DND-41 (cell line): Measurements from ENCODE around the gene CSPG5.

ENCODE experiments used
- ATAC-seq: fragments of 200-7000 bp; cut with Tn5 transposase; 3 replicates; pipeline ENCODE4 v1.9.1; 2021; ENCODE audit warnings: low read depth; ENCODE audit not compliant: insufficient read depth
- DNase-seq: peaks from one replicate; pipeline ENCODE4 v3.0.0-alpha.2; 2020
- H2AFZ ChIP-seq: 2 replicates; pipeline ENCODE4 v1.6.0; 2012; ENCODE audit warnings: low read depth, low read length
- H3K27ac ChIP-seq: 2 replicates; pipeline ENCODE4 v1.5.1; 2012; ENCODE audit warnings: low read length, inconsistent platforms
- H3K27me3 ChIP-seq: fragments of 200-600 bp; sonication (generic); 2 replicates; pipeline ENCODE4 v1.6.0; 2012; ENCODE audit warnings: low read length, mild to moderate bottlenecking, inconsistent platforms; ENCODE audit not compliant: insufficient read depth, poor library complexity
- H3K36me3 ChIP-seq: 2 replicates; pipeline ENCODE4 v1.5.1; 2012; ENCODE audit warnings: low read length, inconsistent platforms; ENCODE audit not compliant: insufficient read depth
- H3K4me1 ChIP-seq: 2 replicates; pipeline ENCODE4 v1.5.1; 2012; ENCODE audit warnings: mild to moderate bottlenecking, low read length; ENCODE audit not compliant: insufficient read depth
- H3K4me2 ChIP-seq: 2 replicates; pipeline ENCODE4 v1.6.0; 2012; ENCODE audit warnings: mild to moderate bottlenecking, moderate library complexity, low read length, inconsistent platforms; ENCODE audit not compliant: insufficient read depth
- H3K4me3 ChIP-seq, 2 experiments: fragments of 200-600 bp in 1 of 2; shearing (Covaris generic) in 1 of 2; 2 replicates each; pipeline ENCODE4 v1.5.1; 2012 to 2016; ENCODE audit warnings: inconsistent platforms in 2 of 2, low read length in 2 of 2, mild to moderate bottlenecking in 2 of 2, low read depth in 1 of 2, moderate library complexity in 1 of 2
- H3K79me2 ChIP-seq: 2 replicates; pipeline ENCODE4 v1.6.0; 2012; ENCODE audit warnings: low read length, inconsistent platforms; ENCODE audit not compliant: insufficient read depth
- H3K9ac ChIP-seq: 2 replicates; pipeline ENCODE4 v1.6.0; 2012; ENCODE audit warnings: low read depth, mild to moderate bottlenecking, inconsistent platforms, low read length, moderate library complexity
- H3K9me3 ChIP-seq: 2 replicates; pipeline ENCODE4 v1.5.1; 2012; ENCODE audit warnings: low read length, moderate library complexity, mild to moderate bottlenecking, inconsistent platforms; ENCODE audit not compliant: insufficient read depth, severe bottlenecking
- H4K20me1 ChIP-seq: 2 replicates; pipeline ENCODE4 v1.6.0; 2012; ENCODE audit warnings: low read length; ENCODE audit not compliant: insufficient read depth
- EZH2 ChIP-seq: IDR thresholded peaks from 3 replicates; pipeline ENCODE4 v1.6.1; 2012; ENCODE audit warnings: borderline replicate concordance, low read depth, mild to moderate bottlenecking, moderate library complexity, low read length, inconsistent platforms; ENCODE audit not compliant: severe bottlenecking
- TF ChIP-seq, protein P1 (sequence below): IDR thresholded peaks from 2 replicates; pipeline ENCODE4 v1.5.1; 2012; ENCODE audit warnings: borderline replicate concordance, low read length, moderate library complexity, mild to moderate bottlenecking; ENCODE audit not compliant: poor library complexity, severe bottlenecking; ENCODE audit errors: extremely low read depth

The CSPG5 gene

DNA sequence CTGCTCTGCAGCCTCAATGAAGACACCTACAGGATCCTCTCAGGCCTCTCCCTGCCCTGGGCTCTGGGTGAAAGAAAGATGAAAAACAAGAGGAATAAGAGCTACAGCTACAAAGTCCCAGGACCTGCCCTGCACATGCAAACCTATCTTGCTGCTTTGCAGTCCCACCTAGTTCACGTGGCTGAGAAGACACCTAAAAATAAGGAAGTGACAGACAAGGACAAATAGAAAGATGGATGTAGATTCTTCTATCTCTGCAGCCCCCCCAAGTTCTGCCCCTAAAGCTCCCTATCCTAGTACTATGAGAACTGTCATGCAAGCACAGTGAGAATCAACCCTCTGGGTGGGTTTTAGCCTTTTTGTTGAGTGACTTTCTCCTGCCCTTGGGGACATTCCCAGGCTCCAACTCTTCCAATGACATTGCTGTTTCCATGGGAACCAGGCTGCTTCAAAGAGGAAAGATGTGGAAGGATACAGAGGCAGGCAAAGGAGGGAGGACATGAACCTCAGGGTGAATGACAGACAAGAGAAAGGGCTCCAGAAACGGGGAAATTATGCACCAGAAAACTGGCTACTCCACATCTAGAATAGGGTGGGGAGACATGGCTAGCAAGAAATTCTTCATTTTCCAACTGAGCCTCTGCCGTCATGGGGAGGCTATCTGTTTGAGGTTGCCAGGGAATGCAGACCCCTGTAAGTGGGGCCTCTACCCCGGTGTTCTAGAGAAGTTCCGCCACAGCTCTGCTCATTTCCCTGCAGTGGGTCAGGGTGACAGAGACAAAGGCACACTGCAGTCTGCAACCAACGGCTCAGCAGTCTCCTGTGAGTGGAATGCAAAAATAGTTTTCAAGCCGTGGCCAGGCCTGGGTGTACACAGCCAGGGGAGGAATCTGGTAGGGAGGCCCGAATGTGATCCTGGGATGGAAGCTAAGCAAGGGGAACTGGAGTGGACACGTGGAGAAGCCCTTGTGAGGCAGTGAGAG lies 5.2 kb downstream of the CSPG5 start:
- no peak overlapping the region for H3K27ac ChIP-seq
- ATAC-seq, result no peak; the same call in 2 of the 3 replicates
- no peak for DNase-seq
- H3K9ac ChIP-seq, result no peak overlapping the region
- no peak overlapping the region for H2AFZ ChIP-seq
- H3K79me2 ChIP-seq, result no peaks in the 10 kb centered on the region
- no peaks in the 10 kb centered on the region for H4K20me1 ChIP-seq
- H3K4me1 ChIP-seq, result no peaks in the 10 kb centered on the region
- TF ChIP-seq, protein P1, sequence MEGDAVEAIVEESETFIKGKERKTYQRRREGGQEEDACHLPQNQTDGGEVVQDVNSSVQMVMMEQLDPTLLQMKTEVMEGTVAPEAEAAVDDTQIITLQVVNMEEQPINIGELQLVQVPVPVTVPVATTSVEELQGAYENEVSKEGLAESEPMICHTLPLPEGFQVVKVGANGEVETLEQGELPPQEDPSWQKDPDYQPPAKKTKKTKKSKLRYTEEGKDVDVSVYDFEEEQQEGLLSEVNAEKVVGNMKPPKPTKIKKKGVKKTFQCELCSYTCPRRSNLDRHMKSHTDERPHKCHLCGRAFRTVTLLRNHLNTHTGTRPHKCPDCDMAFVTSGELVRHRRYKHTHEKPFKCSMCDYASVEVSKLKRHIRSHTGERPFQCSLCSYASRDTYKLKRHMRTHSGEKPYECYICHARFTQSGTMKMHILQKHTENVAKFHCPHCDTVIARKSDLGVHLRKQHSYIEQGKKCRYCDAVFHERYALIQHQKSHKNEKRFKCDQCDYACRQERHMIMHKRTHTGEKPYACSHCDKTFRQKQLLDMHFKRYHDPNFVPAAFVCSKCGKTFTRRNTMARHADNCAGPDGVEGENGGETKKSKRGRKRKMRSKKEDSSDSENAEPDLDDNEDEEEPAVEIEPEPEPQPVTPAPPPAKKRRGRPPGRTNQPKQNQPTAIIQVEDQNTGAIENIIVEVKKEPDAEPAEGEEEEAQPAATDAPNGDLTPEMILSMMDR, result no peak
- no peak for TF ChIP-seq EZH2
- H3K27me3 ChIP-seq, result no peaks in the 10 kb centered on the region
- no peaks in the 10 kb centered on the region for H3K9me3 ChIP-seq
- H3K4me3 ChIP-seq, result no peak overlapping the region
- no peaks in the 10 kb centered on the region for H3K36me3 ChIP-seq
- no peak overlapping the region for H3K4me2 ChIP-seq

DNA sequence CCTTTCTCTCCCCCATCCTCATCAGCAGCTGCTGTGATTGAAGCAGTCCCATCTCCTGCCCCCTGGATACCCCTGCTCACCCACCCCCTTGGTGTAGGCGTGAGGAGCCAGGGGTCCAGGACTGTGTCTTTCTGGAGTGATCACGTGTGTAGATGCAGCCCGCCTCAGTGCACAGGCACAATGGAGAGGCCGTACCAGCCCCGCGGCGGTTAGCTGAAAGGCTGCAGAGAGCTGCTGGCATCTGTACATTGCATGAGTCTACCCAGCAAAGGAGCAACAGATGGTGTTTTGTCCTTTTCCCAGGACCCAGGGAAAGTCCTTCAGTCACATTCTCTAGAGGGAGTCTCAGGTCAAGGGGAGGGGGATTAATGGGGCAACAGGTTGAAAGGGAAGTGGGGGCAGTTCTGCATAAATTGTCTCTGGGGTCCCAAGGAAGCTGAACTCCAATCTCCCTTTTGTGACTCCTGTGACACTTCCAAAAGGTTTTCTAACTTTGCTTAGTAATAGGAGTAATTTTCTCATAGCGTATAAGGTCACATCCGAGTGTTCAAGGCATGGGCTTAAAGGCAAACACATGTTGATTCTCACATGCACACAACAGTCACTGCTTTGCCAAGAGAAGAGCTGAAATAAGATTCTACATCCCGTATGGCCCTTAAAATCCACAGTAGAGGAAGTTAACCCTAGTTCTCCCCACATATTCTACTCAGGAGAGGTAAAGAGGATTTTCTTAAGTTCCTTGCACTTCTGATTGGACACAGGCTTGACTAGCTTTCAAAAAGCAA lies 7.1 kb downstream of the CSPG5 start:
- Histone ChIP-seq H2AFZ (no peak overlapping the region), H3K9ac (no peak overlapping the region), H3K9me3 (no peaks in the 10 kb centered on the region), H3K27ac (no peak overlapping the region), H3K4me1 (no peaks in the 10 kb centered on the region), H4K20me1 (no peaks in the 10 kb centered on the region), H3K27me3 (no peaks in the 10 kb centered on the region), H3K4me3 (no peak overlapping the region), H3K36me3 (no peaks in the 10 kb centered on the region), H3K79me2 (no peaks in the 10 kb centered on the region), H3K4me2 (no peak overlapping the region)
- DNase-seq (no peak), ATAC-seq (no peak)
- no peak for TF ChIP-seq EZH2
- TF ChIP-seq, protein P1, result no peak

DNA sequence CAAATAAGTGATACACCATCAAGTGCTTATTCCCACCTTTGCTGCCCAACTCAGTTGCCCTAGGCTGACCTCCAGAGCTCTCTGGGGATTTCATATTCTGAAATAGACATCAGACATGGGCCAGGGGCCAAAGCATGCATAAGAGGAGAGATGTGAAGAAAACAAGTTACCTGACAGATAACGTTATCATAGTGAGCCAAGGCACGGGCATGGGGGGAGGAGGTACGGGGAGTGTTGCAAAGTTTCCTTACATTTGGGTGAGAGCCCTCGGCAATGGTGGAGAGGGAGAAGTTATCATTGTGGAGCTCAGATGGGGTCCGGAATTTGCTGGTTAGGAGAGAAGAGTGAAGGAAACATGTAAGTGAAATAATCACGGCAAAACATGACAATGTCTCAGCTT lies 9.8 kb downstream of the CSPG5 start:
- H2AFZ ChIP-seq, result no peak overlapping the region
- no peaks in the 10 kb centered on the region for H3K36me3 ChIP-seq
- no peaks in the 10 kb centered on the region for H3K79me2 ChIP-seq
- H3K4me3 ChIP-seq, result no peak overlapping the region
- H3K9me3 ChIP-seq, result no peaks in the 10 kb centered on the region
- TF ChIP-seq EZH2, result no peak
- TF ChIP-seq, protein P1, result no peak
- no peak overlapping the region for H3K9ac ChIP-seq
- H3K27me3 ChIP-seq, result no peaks in the 10 kb centered on the region
- DNase-seq (no peak), ATAC-seq (no peak)
- H3K4me2 ChIP-seq, result no peak overlapping the region
- no peaks in the 10 kb centered on the region for H3K4me1 ChIP-seq
- no peaks in the 10 kb centered on the region for H4K20me1 ChIP-seq
- H3K27ac ChIP-seq, result no peak overlapping the region
